CD4-positive, alpha-beta memory T cell (primary cell): Measurements from ENCODE around the gene CTSZ. TPM values are rescaled to one million over a fixed set of nuclear protein-coding genes. Genes with fewer than 3 reads are reported as not detected.
A peak's percentile ranks its signal among the peaks of the same experiment; 100 is the strongest.
"Not testable (repeated sequence)": the region's sequence is repeated elsewhere in the genome, so short reads cannot be mapped to it uniquely, and the experiment has no call there.

ENCODE experiments used
- CTCF ChIA-PET: fragments of 350-600 bp; sonication (Branson Sonifier 250); formaldehyde crosslinking; loops from one replicate; lab custom pipeline; 2021; ENCODE audit warnings: inconsistent platforms; ENCODE audit not compliant: partially characterized antibody; lab: Charles Lee
- POLR2A ChIA-PET: fragments of 350-600 bp; sonication (Branson Sonifier 250); formaldehyde crosslinking; loops from one replicate; lab custom pipeline; 2021; ENCODE audit not compliant: partially characterized antibody; lab: Charles Lee
- DNase-seq, 5 donors: peaks; one replicate each; pipeline versions ENCODE4 v3.0.0 to v3.0.0-alpha.2; 2020 to 2022; ENCODE audit warnings: mixed read lengths in 1 of 5
- H3K27ac ChIP-seq: one replicate; pipeline ENCODE4 v1.7.0; 2013; ENCODE audit warnings: low read depth, low read length
- H3K27me3 ChIP-seq: 2 replicates; pipeline ENCODE4 v1.7.0; 2013; ENCODE audit warnings: mild to moderate bottlenecking, low read length, moderate library complexity; ENCODE audit not compliant: insufficient read depth
- H3K36me3 ChIP-seq: 2 replicates; pipeline ENCODE4 v1.7.0; 2013; ENCODE audit warnings: mild to moderate bottlenecking, low read length, moderate library complexity; ENCODE audit not compliant: insufficient read depth
- H3K4me1 ChIP-seq: 2 replicates; pipeline ENCODE4 v1.7.0; 2013; ENCODE audit warnings: mild to moderate bottlenecking, low read length, moderate library complexity; ENCODE audit not compliant: insufficient read depth
- H3K4me3 ChIP-seq, 2 donors: one replicate each; pipeline ENCODE4 v1.7.0; 2013; ENCODE audit warnings: low read length in 2 of 2, mild to moderate bottlenecking in 1 of 2
- H3K9me3 ChIP-seq, 2 donors: one replicate each; pipeline ENCODE4 v1.7.0; 2013; ENCODE audit warnings: low read length in 2 of 2, control low read depth in 1 of 2; ENCODE audit not compliant: control insufficient read depth in 1 of 2
- H3K27ac Mint-ChIP-seq, 7 donors: one replicate each; pipeline ENCODE4 v1.8.0; 2020 to 2021; ENCODE audit warnings: mixed read lengths in 7 of 7, mild to moderate bottlenecking in 6 of 7, inconsistent platforms in 3 of 7, moderate library complexity in 3 of 7
- H3K27me3 Mint-ChIP-seq, 2 donors: one replicate each; pipeline ENCODE4 v1.8.0; 2020 to 2021; ENCODE audit warnings: mixed read lengths in 2 of 2
- H3K36me3 Mint-ChIP-seq, 2 donors: one replicate each; pipeline ENCODE4 v1.8.0; 2020 to 2021; ENCODE audit warnings: mixed read lengths in 2 of 2, inconsistent platforms in 1 of 2, mild to moderate bottlenecking in 1 of 2
- H3K4me1 Mint-ChIP-seq, 4 donors: one replicate each; pipeline ENCODE4 v1.8.0; 2020 to 2021; ENCODE audit warnings: mixed read lengths in 4 of 4, mild to moderate bottlenecking in 1 of 4
- H3K4me3 Mint-ChIP-seq, 8 donors: one replicate each; pipeline ENCODE4 v1.8.0; 2020 to 2021; ENCODE audit warnings: mixed read lengths in 8 of 8, mild to moderate bottlenecking in 7 of 8, moderate library complexity in 6 of 8, inconsistent platforms in 3 of 8
- H3K9me3 Mint-ChIP-seq, 8 donors: one replicate each; pipeline ENCODE4 v1.8.0; 2020 to 2021; ENCODE audit warnings: mixed read lengths in 8 of 8, mild to moderate bottlenecking in 5 of 8, inconsistent platforms in 3 of 8, moderate library complexity in 1 of 8
- intact Hi-C: fragments of 100-400 bp; cut with micrococcal nuclease; formaldehyde crosslinking; loops from one replicate; pipeline ENCODE4 v1.15.1; 2023
- polyA plus RNA-seq, 2 donors: library from polyadenylated mRNA; unstranded; fragments of 300-500 nt; fragmentation: Illumina TruSeq; gene quantifications; one replicate each; pipeline ENCODE4 v1.2.3, GENCODE V29; 2021
- total RNA-seq, 2 experiments: library from RNA; stranded (reverse); gene quantifications; one replicate each; pipeline ENCODE4 v1.2.3, GENCODE V29; 2021

The CTSZ gene
- total and polyA plus RNA-seq, 4 experiments from 2014 or later = 0.76 to 37.3 (median 19.1) TPM

GRCh38 chr20:59015411-59015810, 8.4 kb upstream of the CTSZ start:
- H3K9me3 ChIP-seq = no peaks in the 10 kb centered on the region
- Mint-ChIP-seq H3K36me3 (peaks cover 0 to 3% of the 10 kb centered on the region in 2 donors), H3K9me3 (no peaks in the 10 kb centered on the region), H3K27me3 (no peaks in the 10 kb centered on the region), H3K27ac (no peak overlapping the region), H3K4me1 (peaks cover 30 to 49% (median 37%) of the 10 kb centered on the region in 4 donors), H3K4me3 (no peak overlapping the region)
- H3K4me1 ChIP-seq = peaks cover 31% of the 10 kb centered on the region
- DNase-seq = no peak
- no peak overlapping the region for H3K4me3 ChIP-seq
- H3K36me3 ChIP-seq = no peaks in the 10 kb centered on the region
- intact Hi-C loops = no loop called here
- ChIA-PET POLR2A (interaction anchor here (1.0 to 4.1 kb wide), 2 partner anchors 16 to 33 kb away, joined by 3 to 19 read pairs; partner anchors contain the start of gene ATP5F1E), CTCF (no interaction called here)
- H3K27me3 ChIP-seq = no peaks in the 10 kb centered on the region
- H3K27ac ChIP-seq = no peak overlapping the region

DNA sequence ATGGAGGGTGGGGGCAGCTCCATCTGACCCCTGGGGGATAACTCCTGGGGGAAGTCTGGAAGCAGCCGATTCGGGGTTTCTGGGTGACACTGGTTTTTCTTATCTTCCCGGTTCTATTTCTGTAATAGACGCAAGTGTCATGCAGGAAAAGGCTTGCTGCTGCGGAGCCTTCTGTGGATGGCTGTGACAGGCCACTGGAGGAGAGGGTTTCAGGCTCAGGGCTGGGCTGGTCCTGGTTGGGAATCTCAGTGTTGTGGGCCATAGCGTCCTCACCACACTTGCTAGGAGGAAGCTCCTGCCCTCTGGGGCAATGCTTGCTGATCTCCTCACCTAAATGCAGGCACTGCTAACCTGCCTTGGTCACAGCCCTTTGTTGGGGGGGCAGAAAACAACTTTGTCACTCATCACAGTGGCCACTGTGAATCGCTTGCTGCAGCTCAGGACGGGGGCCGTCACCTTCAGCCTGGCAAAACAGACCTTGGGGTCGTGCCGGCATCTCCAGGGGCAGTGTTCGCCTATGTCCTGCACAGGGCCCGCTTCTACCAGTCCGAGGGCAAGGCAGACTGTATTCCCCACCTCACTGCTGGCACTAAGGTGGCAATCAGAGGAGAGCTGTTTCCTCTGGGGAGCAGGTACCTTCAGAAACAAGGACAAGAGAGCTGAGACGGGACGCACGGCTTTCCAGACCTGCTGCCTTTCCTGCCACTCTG, 7.8 kb upstream of the CTSZ start:
- H3K9me3 Mint-ChIP-seq = no peaks in the 10 kb centered on the region
- ChIA-PET CTCF (interaction anchor here (0.6 kb wide), 1 partner anchor 834 kb away, joined by 3 read pairs; no protein-coding TSS in a partner anchor), POLR2A (interaction anchor here (1.0 to 4.1 kb wide), 2 partner anchors 17 to 33 kb away, joined by 3 to 19 read pairs; partner anchors contain the start of gene ATP5F1E)
- intact Hi-C loops = no loop called here
- no peak overlapping the region for H3K4me3 ChIP-seq
- H3K27ac Mint-ChIP-seq = peak overlapping the region in 2 of 7 donors; percentile 10 to 58
- H3K27me3 ChIP-seq = no peaks in the 10 kb centered on the region
- H3K4me3 Mint-ChIP-seq = peak overlapping the region in 1 of 8 donors; percentile 63
- H3K36me3 Mint-ChIP-seq = peaks cover 0 to 3% of the 10 kb centered on the region in 2 donors
- no peaks in the 10 kb centered on the region for H3K36me3 ChIP-seq
- no peaks in the 10 kb centered on the region for H3K27me3 Mint-ChIP-seq
- DNase-seq = no peak
- peaks cover 31% of the 10 kb centered on the region for H3K4me1 ChIP-seq
- no peaks in the 10 kb centered on the region for H3K9me3 ChIP-seq
- H3K27ac ChIP-seq = no peak overlapping the region
- peaks cover 30 to 49% (median 37%) of the 10 kb centered on the region in 4 donors for H3K4me1 Mint-ChIP-seq

DNA sequence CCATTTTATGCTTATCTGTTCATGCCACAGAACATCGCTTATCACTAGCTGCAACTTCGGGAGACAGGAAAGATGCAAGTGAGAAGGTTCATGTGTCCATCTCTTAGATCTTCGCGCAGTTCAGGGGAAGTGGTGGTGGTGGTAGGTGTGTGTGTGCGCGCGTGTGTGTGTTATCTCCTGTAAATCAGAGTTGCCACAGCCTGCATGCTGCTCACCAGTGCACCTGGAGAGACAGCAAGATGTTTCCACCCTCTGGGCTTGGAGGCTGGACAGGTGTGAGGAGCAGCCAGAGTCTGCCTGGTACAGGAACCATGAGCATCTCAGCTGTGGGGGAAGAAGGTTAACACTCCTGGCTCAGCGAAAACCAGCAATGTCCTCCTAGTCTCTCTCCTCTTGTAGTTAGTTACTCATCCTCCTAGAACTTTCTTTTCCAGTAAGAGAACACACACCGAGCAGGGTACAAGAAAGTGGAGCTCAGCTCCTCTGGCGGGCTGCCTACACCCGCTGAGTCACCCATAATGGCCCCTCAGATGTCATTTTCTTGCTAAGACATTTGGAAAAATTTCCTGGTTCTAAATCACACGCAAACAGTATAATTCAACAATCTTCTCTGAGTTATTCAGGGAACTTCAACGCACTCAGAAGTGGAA, 7.0 kb upstream of the CTSZ start:
- POLR2A ChIA-PET = interaction anchor here (1.2 kb wide), 1 partner anchor 18 kb away, joined by 5 read pairs; the partner anchor contains the start of gene ATP5F1E
- H3K27ac Mint-ChIP-seq = peak overlapping the region; percentile 3 to 79 (median 50)

DNA sequence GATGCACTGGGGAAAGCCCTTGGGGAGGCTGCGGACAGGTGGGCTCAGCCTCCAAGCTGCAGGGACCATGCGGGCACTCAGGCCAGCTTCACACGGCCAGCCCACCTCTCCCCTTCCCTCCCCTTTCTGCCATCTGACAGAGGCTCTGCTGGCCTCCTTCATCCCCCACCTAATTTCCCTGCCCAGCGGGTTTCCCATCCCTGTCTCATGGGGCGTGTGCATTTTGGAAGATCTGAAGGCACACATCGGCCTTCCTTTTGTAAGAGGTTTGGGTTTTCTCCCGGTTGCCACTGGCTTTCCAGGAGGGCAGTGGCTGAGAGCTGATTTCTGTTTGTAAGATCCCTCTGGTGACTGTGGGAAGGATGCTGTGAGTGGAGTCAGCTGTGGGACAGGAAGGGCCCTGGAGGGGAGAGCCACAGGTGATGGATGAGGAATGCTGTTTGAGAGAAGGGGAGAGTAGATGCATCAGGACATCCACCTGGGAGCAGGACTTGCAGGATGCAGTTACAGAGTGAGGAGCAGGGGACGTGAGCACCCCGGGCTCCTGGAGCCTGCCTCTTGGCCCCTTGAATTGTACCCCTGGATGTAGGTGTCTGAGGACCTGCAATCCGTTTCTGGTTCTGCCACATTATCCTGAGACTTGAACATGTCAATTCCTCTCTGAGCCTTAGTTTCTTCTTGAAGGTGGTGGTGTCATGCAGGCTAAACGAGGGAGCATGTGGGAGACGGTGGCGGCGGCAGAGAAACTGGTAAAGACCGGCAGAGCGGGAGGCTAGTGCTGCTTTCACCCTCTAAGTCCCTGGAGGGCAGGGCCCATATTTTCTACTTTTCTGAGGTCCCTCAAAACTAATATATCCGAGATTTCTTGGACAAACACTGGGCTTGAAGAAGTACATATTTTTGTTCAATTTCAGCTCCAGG, 6.2 kb upstream of the CTSZ start:
- no peak for DNase-seq
- Histone ChIP-seq H3K4me1 (peaks cover 31% of the 10 kb centered on the region), H3K27ac (no peak overlapping the region), H3K36me3 (no peaks in the 10 kb centered on the region), H3K9me3 (no peaks in the 10 kb centered on the region), H3K27me3 (no peaks in the 10 kb centered on the region), H3K4me3 (no peak overlapping the region)
- H3K9me3 Mint-ChIP-seq = no peaks in the 10 kb centered on the region
- H3K36me3 Mint-ChIP-seq = no peaks in the 10 kb centered on the region
- H3K4me3 Mint-ChIP-seq = peak overlapping the region in 4 of 8 donors; percentile 3 to 63 (median 52)
- intact Hi-C loops = no loop called here
- H3K4me1 Mint-ChIP-seq = peaks cover 30 to 49% (median 37%) of the 10 kb centered on the region in 4 donors
- H3K27ac Mint-ChIP-seq = peak overlapping the region; percentile 43 to 79 (median 60)
- CTCF ChIA-PET = no interaction called here
- no peaks in the 10 kb centered on the region for H3K27me3 Mint-ChIP-seq
- POLR2A ChIA-PET = interaction anchor here (1.2 kb wide), 1 partner anchor 19 kb away, joined by 5 read pairs; the partner anchor contains the start of gene ATP5F1E

More for the DNA sequence above, 7.0 kb upstream of the CTSZ start:
- no peaks in the 10 kb centered on the region for H3K9me3 ChIP-seq
- no peaks in the 10 kb centered on the region for H3K27me3 Mint-ChIP-seq
- peaks cover 0 to 2% of the 10 kb centered on the region in 2 donors for H3K36me3 Mint-ChIP-seq
- peak overlapping the region in 6 of 8 donors; percentile 3 to 63 (median 36) for H3K4me3 Mint-ChIP-seq
- no peaks in the 10 kb centered on the region for H3K27me3 ChIP-seq
- peaks cover 31% of the 10 kb centered on the region for H3K4me1 ChIP-seq
- H3K4me3 ChIP-seq = no peak overlapping the region
- CTCF ChIA-PET = no interaction called here
- H3K9me3 Mint-ChIP-seq = no peaks in the 10 kb centered on the region
- no peaks in the 10 kb centered on the region for H3K36me3 ChIP-seq
- peaks cover 30 to 49% (median 37%) of the 10 kb centered on the region in 4 donors for H3K4me1 Mint-ChIP-seq
- H3K27ac ChIP-seq = no peak overlapping the region
- intact Hi-C loops = no loop called here
- peak; percentile 51 to 58 (median 54) for DNase-seq

DNA sequence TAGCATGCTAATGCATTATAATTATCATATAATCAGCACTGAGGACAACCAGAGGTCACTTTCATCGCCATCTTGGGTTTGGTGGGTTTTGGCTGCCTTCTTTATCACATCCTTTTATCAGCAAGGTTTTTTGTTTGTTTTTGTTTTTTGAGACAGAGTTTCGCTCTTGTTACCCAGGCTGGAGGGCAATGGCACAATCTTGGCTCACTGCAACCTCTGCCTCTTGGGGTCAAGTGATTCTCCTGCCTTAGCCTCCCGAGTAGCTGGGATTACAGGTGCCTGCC, 4.8 kb upstream of the CTSZ start:
- H3K4me3 Mint-ChIP-seq, H3K36me3 ChIP-seq, H3K9me3 ChIP-seq, H3K36me3 Mint-ChIP-seq, H3K4me3 ChIP-seq, H3K27ac ChIP-seq, POLR2A ChIA-PET, H3K27me3 ChIP-seq, CTCF ChIA-PET, H3K9me3 Mint-ChIP-seq, H3K27me3 Mint-ChIP-seq, DNase-seq, intact Hi-C loops: not testable (repeated sequence)
- peaks cover 25 to 46% (median 30%) of the 10 kb centered on the region in 4 donors for H3K4me1 Mint-ChIP-seq
- H3K27ac Mint-ChIP-seq = peak overlapping the region in 2 of 7 donors; percentile 12 to 24
- H3K4me1 ChIP-seq = peaks cover 36% of the 10 kb centered on the region

GRCh38 chr20:59010995-59011873, 4.2 kb upstream of the CTSZ start:
- Histone ChIP-seq H3K27ac (no peak overlapping the region), H3K27me3 (no peaks in the 10 kb centered on the region), H3K4me1 (peaks cover 34% of the 10 kb centered on the region), H3K4me3 (no peak overlapping the region), H3K9me3 (no peaks in the 10 kb centered on the region), H3K36me3 (no peaks in the 10 kb centered on the region)
- ChIA-PET POLR2A (interaction anchor here (1.7 to 1.8 kb wide), 2 partner anchors 18 to 21 kb away, joined by 3 to 6 read pairs; partner anchors contain the start of gene ATP5F1E), CTCF (no interaction called here)
- intact Hi-C loops = no loop called here
- no peaks in the 10 kb centered on the region for H3K36me3 Mint-ChIP-seq
- no peaks in the 10 kb centered on the region for H3K27me3 Mint-ChIP-seq
- H3K4me3 Mint-ChIP-seq = peak overlapping the region in 2 of 8 donors; percentile 1 to 26
- DNase-seq = no peak
- peak overlapping the region in 4 of 7 donors; percentile 41 to 73 (median 45) for H3K27ac Mint-ChIP-seq
- peaks cover 20 to 40% (median 26%) of the 10 kb centered on the region in 4 donors for H3K4me1 Mint-ChIP-seq
- H3K9me3 Mint-ChIP-seq = no peaks in the 10 kb centered on the region
